Endothelial cell of umbilical vein (primary cell): ENCODE data around the gene KDM4C. TPM values are rescaled to one million over a fixed set of nuclear protein-coding genes. Genes with fewer than 3 reads are reported as not detected.

ENCODE experiments used
- BruUV-seq: library from RNA; stranded (reverse); fragments of 400-500 nt; replicated peaks from 2 replicates; lab custom pipeline; 2021; lab: Mats Ljungman, UMichigan
- CTCF ChIA-PET: fragments of 300-600, 350-600 bp; sonication (Branson Sonifier 250); formaldehyde crosslinking; loops from one replicate; lab custom pipeline; 2021; ENCODE audit warnings: antibody characterized with exemption, inconsistent platforms; lab: Charles Lee
- POLR2A ChIA-PET: fragments of 300-600, 350-600 bp; sonication (Branson Sonifier 250); formaldehyde crosslinking; loops from one replicate; lab custom pipeline; 2021; ENCODE audit warnings: antibody characterized with exemption, inconsistent platforms; lab: Charles Lee
- DNase-seq: peaks from one replicate; pipeline ENCODE4 v3.0.0-alpha.2; 2011; ENCODE audit warnings: low read depth, low spot score
- FAIRE-seq: peaks from 2 replicates; lab custom pipeline; 2011; peaks lifted over from hg19 to GRCh38; lab: Jason Lieb, UNC
- H2AFZ ChIP-seq: 2 replicates; pipeline ENCODE4 v1.6.0; 2012; ENCODE audit warnings: low read depth, low read length, control low read depth, inconsistent platforms
- H3K27ac ChIP-seq: 2 replicates; pipeline ENCODE4 v1.5.1; 2011; ENCODE audit warnings: low read depth, mild to moderate bottlenecking, control low read depth, low read length, moderate library complexity; ENCODE audit not compliant: insufficient read depth
- H3K27me3 ChIP-seq, 2 experiments: 2 replicates each; pipeline versions ENCODE4 v1.6.0 to v1.6.1; 2011; ENCODE audit warnings: low read length in 2 of 2, mixed read lengths in 1 of 2; ENCODE audit not compliant: control insufficient read depth in 2 of 2, insufficient read depth in 2 of 2
- H3K36me3 ChIP-seq, 2 experiments: 2 replicates in 1 of 2; 3 replicates in 1 of 2; pipeline ENCODE4 v1.5.1; 2011; ENCODE audit warnings: low read length in 2 of 2, mild to moderate bottlenecking in 1 of 2, moderate library complexity in 1 of 2; ENCODE audit not compliant: control insufficient read depth in 2 of 2, insufficient read depth in 2 of 2; ENCODE audit errors: extremely low read depth in 1 of 2
- H3K4me1 ChIP-seq: 3 replicates; pipeline ENCODE4 v1.5.1; 2011; ENCODE audit warnings: mild to moderate bottlenecking, low read length; ENCODE audit not compliant: control insufficient read depth, insufficient read depth; ENCODE audit errors: extremely low read depth
- H3K4me2 ChIP-seq: 2 replicates; pipeline ENCODE4 v1.6.1; 2011; ENCODE audit warnings: low read length, control low read depth, mixed read lengths; ENCODE audit not compliant: insufficient read depth
- H3K4me3 ChIP-seq, 3 experiments: fragments of 200-600 bp in 1 of 3; sonication (generic), shearing (Covaris generic) in 1 of 3; replicated peaks in 1 of 3; 2 replicates each; pipeline ENCODE4 v1.5.1; 2011 to 2016; ENCODE audit warnings: control low read depth in 3 of 3, low read length in 3 of 3, mild to moderate bottlenecking in 2 of 3, inconsistent platforms in 1 of 3, low read depth in 1 of 3, moderate library complexity in 1 of 3; ENCODE audit not compliant: insufficient read depth in 1 of 3
- H3K79me2 ChIP-seq: 2 replicates; pipeline ENCODE4 v1.6.0; 2012; ENCODE audit warnings: low read length, inconsistent platforms; ENCODE audit not compliant: control insufficient read depth, insufficient read depth
- H3K9ac ChIP-seq: replicated peaks from 2 replicates; pipeline ENCODE3; 2011; ENCODE audit warnings: low read length, control low read depth; ENCODE audit not compliant: insufficient read depth; ENCODE audit errors: extremely low read depth
- H3K9me1 ChIP-seq: replicated peaks from 3 replicates; pipeline ENCODE4 v1.6.0; 2011; ENCODE audit warnings: mild to moderate bottlenecking, low read length; ENCODE audit not compliant: control insufficient read depth, insufficient read depth; ENCODE audit errors: extremely low read depth
- H3K9me3 ChIP-seq: replicated peaks from 2 replicates; pipeline ENCODE4 v1.5.1; 2012; ENCODE audit warnings: low read length, inconsistent platforms; ENCODE audit not compliant: control insufficient read depth, insufficient read depth
- H4K20me1 ChIP-seq: replicated peaks from 2 replicates; pipeline ENCODE3; 2011; ENCODE audit warnings: mild to moderate bottlenecking, low read length; ENCODE audit not compliant: control insufficient read depth, insufficient read depth; ENCODE audit errors: extremely low read depth
- CTCF ChIP-seq, 2 donors: IDR thresholded peaks; 1 replicate in 1 of 2; 2 replicates in 1 of 2; pipeline ENCODE4 v1.5.1; 2011; ENCODE audit warnings: low read length in 2 of 2, mild to moderate bottlenecking in 2 of 2, moderate library complexity in 2 of 2, control low read depth in 1 of 2, inconsistent platforms in 1 of 2, low read depth in 1 of 2; ENCODE audit not compliant: insufficient read depth in 1 of 2; ENCODE audit errors: extremely low read depth in 1 of 2
- EZH2 ChIP-seq: IDR thresholded peaks from 2 replicates; pipeline ENCODE4 v1.6.1; 2012; ENCODE audit warnings: borderline replicate concordance, low read depth, mild to moderate bottlenecking, moderate library complexity, low read length, inconsistent platforms; ENCODE audit not compliant: severe bottlenecking
- FOS ChIP-seq: IDR thresholded peaks from 2 replicates; pipeline ENCODE4 v1.6.1; 2011; ENCODE audit warnings: mild to moderate bottlenecking, low read length, moderate library complexity, borderline replicate concordance; ENCODE audit not compliant: insufficient read depth
- GATA2 ChIP-seq: IDR thresholded peaks from 2 replicates; pipeline ENCODE4 v1.7.0; 2011; ENCODE audit warnings: low read depth, mild to moderate bottlenecking, moderate library complexity, mixed read lengths, low read length; ENCODE audit not compliant: insufficient read length, insufficient read depth
- JUN ChIP-seq: IDR thresholded peaks from 2 replicates; pipeline ENCODE4 v1.6.1; 2011; ENCODE audit warnings: borderline replicate concordance, low read depth; ENCODE audit not compliant: insufficient read length, insufficient read depth
- MAX ChIP-seq: IDR thresholded peaks from 2 replicates; pipeline ENCODE4 v1.6.1; 2011; ENCODE audit not compliant: insufficient read depth, insufficient read length
- MYC ChIP-seq: IDR thresholded peaks from one replicate; pipeline ENCODE4 v1.6.1; 2011; ENCODE audit warnings: mild to moderate bottlenecking, low read depth, low read length
- POLR2A ChIP-seq: IDR thresholded peaks from 2 replicates; pipeline ENCODE4 v1.6.1; 2012; ENCODE audit warnings: low read depth, mild to moderate bottlenecking, control low read depth, low read length
- POLR2AphosphoS5 ChIP-seq: IDR thresholded peaks from 2 replicates; pipeline ENCODE4 v1.6.1; 2012; ENCODE audit warnings: low read depth, mild to moderate bottlenecking, control low read depth, low read length, moderate library complexity; ENCODE audit not compliant: insufficient read depth
- dilution Hi-C: fragments of 300-500 bp; cut with MboI; formaldehyde crosslinking; loops from one replicate; pipeline ENCODE4 v1.15.0; 2019; ENCODE audit warnings: low sequenced_read_pairs; ENCODE audit not compliant: extremely low pct_ligation_motif_present
- intact Hi-C: fragments of 100-400 bp; cut with micrococcal nuclease; formaldehyde crosslinking; loops from one replicate; pipeline ENCODE4 v1.10.0; 2022
- polyA plus RNA-seq, 4 experiments: library from polyadenylated mRNA; depleted of rRNA in 3 of 4; stranded (reverse) in 3 of 4; unstranded in 1 of 4; fragments of >200 nt; gene quantifications; 2 replicates each; pipeline versions ENCODE4 v1.2.1 to v1.2.3, GENCODE V29; 2011 to 2012; ENCODE audit warnings: missing spikeins in 1 of 4
- total RNA-seq: library from RNA; stranded (reverse); gene quantifications from 2 replicates; pipeline ENCODE4 v1.2.3, GENCODE V29; 2021

The KDM4C gene
- total and polyA plus RNA-seq, 2 donors (not counting 3 experiments of a cell fraction or from before 2014, with no cell fraction given), result 5.4 to 15.0 TPM

- Histone ChIP-seq H3K79me2 (peaks cover 31% of the 10 kb centered on the region), H3K9ac (no peak overlapping the region), H3K9me1 (no peaks in the 10 kb centered on the region), H3K9me3 (no peaks in the 10 kb centered on the region), H3K27ac (no peak overlapping the region), H3K4me2 (no peak overlapping the region), H3K27me3 (no peaks in the 10 kb centered on the region), H3K4me1 (peaks cover 2% of the 10 kb centered on the region), H4K20me1 (no peaks in the 10 kb centered on the region), H3K4me3 (no peak overlapping the region), H2AFZ (no peak overlapping the region), H3K36me3 (no peaks in the 10 kb centered on the region)
- ChIA-PET POLR2A (no interaction called here), CTCF (interaction anchor here (0.6 to 1.5 kb wide), 3 partner anchors 12 to 62 kb away, joined by 3 read pairs; no protein-coding TSS in a partner anchor)
- dilution Hi-C loops, result no loop called here
- no TSS peak for BruUV-seq
- no peak for DNase-seq
- TF ChIP-seq MAX (no peak), FOS (no peak), MYC (no peak), EZH2 (no peak), GATA2 (no peak), POLR2A (no peak), POLR2AphosphoS5 (no peak), CTCF (IDR thresholded peaks at IDR 0.05; ENCODE audit: extremely low read depth in 1 of 2, insufficient read depth in 1 of 2, low read depth in 1 of 2, low read length in 2 of 2) (no peak), JUN (no peak)
- intact Hi-C loops, result no loop called here
- FAIRE-seq, result no peak
These were observed 7.2 kb downstream of the KDM4C start for GRCh38 chr9:6764950-6765349.
